ENCODE data around the gene ORC6.

ORC6 gene

DNA sequence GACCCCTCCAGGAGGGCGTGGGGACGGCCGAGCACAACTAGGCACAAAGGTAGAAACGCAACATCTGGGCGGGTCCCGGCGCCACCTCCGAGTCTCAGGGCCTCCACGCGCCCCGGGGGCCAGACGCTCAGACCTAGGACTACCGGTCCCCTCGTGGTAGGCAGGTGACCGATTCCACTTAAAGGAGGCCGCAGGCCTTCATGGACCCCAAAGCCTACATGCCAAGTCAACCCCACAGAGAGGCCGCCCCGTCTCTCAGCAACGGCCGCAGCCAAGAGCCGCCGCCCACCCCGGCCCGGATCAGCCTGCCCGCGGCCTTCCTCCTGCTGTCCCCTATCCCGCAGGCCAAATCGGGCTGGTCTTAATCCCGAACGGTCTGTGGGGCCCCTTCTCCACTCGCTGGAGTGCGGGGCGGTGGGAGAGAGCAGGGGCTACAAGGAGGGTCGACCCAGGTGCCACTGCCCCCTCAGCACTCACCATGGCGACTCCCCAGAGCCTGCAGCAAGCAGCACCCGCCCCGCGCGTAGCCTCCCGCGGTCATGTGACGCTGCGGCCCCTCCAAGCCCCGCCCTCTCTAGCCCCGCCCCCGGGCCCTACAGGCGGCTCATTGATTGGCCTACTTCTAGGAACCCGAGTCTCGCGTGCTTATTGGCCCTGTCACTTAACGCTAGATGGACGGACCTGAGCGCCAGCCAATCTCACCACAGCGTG, 650 bp upstream of the ORC6 start, which contains the start of gene VPS35:
VPS35 (minus strand) TSS at position 525 of the 711 bp plus-strand sequence; CDS start at position 480, 45 bp downstream.
- Histone ChIP-seq H3K36me3 (ENCODE audit: insufficient read depth, low read length) (peaks cover 16% of the 10 kb centered on the region), H3K9me3 (ENCODE audit: control insufficient read depth, insufficient read depth, low read length) (no peaks in the 10 kb centered on the region), H3K4me1 (ENCODE audit: insufficient read depth, low read length) (peaks cover 17% of the 10 kb centered on the region; the same call in 1 of the 2 replicates), H3K9ac (ENCODE audit: low read depth, low read length) (peak within 1 kb of the TSS; percentile 83)

DNA sequence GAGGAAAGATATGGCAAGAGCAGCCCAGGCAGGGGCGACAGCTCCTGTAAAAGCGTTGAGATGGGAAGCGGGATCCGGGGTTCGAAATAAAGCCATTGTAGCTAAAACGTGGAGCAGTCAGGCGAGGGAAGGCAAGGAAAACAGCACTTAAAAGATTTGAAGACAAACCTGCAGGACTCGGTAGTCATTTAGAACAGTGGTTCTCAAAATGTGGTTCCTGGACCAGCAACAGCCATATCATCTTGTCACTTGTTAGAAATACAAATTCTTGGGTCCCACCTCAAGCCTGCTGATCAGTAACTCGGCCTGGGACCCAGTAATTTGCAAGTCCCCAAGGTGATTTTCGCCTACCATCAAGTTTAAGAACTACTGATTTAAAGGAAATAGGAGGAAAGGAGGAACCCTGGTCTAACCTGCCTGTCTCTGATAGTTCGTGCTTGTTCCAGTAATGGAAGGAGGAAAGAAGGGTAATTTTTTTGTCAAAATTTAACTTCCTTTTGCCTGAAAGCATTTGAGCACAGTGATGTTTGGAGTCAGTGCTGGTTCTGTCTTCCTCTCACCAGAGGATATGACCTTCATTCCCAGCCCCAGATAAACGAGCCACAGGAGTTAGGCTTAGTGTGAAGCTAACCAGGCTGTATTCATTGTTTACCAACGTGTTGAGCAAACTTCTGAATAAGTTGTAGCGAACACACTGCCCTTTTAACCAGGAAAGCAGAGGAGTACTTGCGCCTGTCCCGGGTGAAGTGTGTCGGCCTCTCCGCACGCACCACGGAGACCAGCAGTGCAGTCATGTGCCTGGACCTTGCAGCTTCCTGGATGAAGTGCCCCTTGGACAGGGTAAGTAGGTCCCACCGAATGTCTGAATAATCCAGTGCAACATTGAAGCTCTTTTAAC, 1.1 kb downstream of the ORC6 start:
- Histone ChIP-seq H3K9ac (ENCODE audit: low read depth, low read length) (peak overlapping the region; percentile 83), H3K4me1 (ENCODE audit: insufficient read depth, low read length) (peaks cover 17% of the 10 kb centered on the region; the same call in 1 of the 2 replicates), H3K9me3 (ENCODE audit: control insufficient read depth, insufficient read depth, low read length) (no peaks in the 10 kb centered on the region), H3K36me3 (ENCODE audit: insufficient read depth, low read length) (peaks cover 16% of the 10 kb centered on the region)

DNA sequence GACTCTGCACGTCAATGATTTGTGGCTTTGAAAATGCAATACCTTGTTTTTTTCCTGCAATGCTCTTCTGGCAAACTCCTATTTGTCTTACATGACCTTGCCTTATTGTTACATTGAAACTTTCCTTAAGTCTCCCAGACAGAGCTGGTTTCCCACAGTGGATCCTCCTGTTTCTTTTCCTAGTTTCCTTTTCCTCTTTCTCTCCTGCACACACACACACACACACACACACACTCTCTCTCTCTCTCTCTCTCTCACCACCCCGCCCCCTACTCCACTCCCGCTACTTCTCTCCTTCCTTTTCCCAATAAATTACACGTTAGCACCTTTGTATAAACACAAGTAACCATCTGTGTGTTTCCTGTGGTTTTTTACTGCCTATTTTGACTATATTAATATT, 2.3 kb downstream of the ORC6 start:
- H3K4me1 ChIP-seq (ENCODE audit: insufficient read depth, low read length): peaks cover 14% of the 10 kb centered on the region; the same call in 1 of the 2 replicates
- H3K9ac ChIP-seq (ENCODE audit: low read depth, low read length): peak overlapping the region; percentile 83; the same call in 1 of the 2 replicates
- no peaks in the 10 kb centered on the region for H3K9me3 ChIP-seq (ENCODE audit: control insufficient read depth, insufficient read depth, low read length)
- H3K36me3 ChIP-seq (ENCODE audit: insufficient read depth, low read length): peaks cover 26% of the 10 kb centered on the region

DNA sequence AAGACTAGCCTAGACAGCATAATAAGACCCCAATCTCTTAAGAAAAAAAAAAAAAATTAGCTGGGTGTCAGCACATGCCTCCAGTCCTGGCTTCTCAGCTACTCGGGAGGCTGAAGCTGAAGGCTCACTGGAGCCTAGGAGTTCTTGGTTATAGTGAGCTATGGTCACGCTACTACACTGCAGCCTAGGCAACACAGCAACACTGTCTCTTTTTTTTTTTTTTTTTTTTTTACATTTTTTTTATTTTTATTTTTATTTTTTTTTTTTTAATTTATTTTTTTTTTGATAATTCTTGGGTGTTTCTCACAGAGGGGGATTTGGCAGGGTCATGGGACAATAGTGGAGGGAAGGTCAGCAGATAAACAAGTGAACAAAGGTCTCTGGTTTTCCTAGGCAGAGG, 4.1 kb downstream of the ORC6 start:
- Histone ChIP-seq H3K9ac (ENCODE audit: low read depth, low read length) (no peak overlapping the region), H3K36me3 (ENCODE audit: insufficient read depth, low read length) (peaks cover 30% of the 10 kb centered on the region), H3K4me1 (ENCODE audit: insufficient read depth, low read length) (peaks cover 6% of the 10 kb centered on the region; the same call in 1 of the 2 replicates), H3K9me3 (ENCODE audit: control insufficient read depth, insufficient read depth, low read length) (no peaks in the 10 kb centered on the region)

DNA sequence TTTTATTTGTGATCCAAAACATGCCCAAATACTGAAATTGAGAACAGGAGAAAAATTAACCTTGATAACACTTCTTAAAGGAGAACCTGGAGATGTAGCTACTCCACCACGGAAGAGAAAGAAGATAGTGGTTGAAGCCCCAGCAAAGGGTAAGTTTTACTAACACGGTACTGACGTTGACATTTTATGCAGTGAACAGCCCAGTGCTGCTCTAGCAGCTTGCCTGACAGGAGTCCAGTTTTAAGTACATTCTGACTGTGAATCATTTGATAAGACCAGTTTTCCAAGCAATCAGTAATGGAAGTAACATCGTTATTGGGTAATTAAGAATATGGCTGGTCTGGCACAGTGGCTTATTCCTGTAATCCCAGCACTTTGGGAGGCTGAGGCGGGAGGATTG, 6.5 kb downstream of the ORC6 start:
- H3K9ac ChIP-seq (ENCODE audit: low read depth, low read length): no peak overlapping the region
- no peaks in the 10 kb centered on the region for H3K9me3 ChIP-seq (ENCODE audit: control insufficient read depth, insufficient read depth, low read length)
- peaks cover 6% of the 10 kb centered on the region; the same call in 1 of the 2 replicates for H3K4me1 ChIP-seq (ENCODE audit: insufficient read depth, low read length)
- peaks cover 30% of the 10 kb centered on the region for H3K36me3 ChIP-seq (ENCODE audit: insufficient read depth, low read length)

DNA sequence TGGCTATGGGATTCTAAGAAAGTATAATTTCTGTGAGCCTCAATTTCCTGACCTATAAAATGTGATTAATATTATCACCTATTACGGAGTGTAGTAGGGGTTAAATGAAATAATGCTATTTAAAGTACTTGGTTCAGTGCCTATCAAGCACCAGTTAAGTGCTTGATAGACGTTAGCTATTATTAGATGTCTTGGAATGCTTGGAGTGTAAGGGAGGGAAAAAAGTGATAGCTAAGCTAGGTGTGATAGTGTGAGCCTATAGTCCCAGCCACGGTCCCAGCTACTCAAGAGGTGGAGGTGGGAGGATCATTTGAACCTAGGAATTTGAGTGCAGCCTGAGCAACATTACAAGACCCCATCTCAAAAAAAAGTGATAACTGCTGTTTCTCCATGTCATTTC, 7.5 kb downstream of the ORC6 start:
- H3K9me3 ChIP-seq (ENCODE audit: control insufficient read depth, insufficient read depth, low read length): no peaks in the 10 kb centered on the region
- H3K4me1 ChIP-seq (ENCODE audit: insufficient read depth, low read length): no peaks in the 10 kb centered on the region
- H3K9ac ChIP-seq (ENCODE audit: low read depth, low read length): no peak overlapping the region
- peaks cover 23% of the 10 kb centered on the region for H3K36me3 ChIP-seq (ENCODE audit: insufficient read depth, low read length)

DNA sequence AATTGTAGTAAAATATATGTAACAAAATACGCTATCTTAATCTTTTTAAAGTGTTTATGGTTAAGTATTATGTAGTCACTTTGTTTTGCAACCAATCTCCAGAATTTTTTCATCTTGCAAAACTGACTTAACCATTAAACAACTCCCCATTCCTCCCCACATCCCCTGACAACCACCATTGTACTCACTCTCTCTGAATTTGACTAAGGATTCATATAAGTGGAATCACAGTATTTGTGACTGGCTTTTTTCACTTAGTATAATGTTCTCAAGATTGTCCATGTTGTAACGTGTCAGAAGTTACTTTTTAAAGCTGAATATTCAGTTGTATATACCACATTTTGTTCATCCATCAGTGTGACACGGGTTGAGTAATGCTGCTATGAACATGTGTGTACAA, 10.6 kb downstream of the ORC6 start:
- Histone ChIP-seq H3K9ac (ENCODE audit: low read depth, low read length) (no peak overlapping the region), H3K4me1 (ENCODE audit: insufficient read depth, low read length) (no peaks in the 10 kb centered on the region), H3K9me3 (ENCODE audit: control insufficient read depth, insufficient read depth, low read length) (no peaks in the 10 kb centered on the region), H3K36me3 (ENCODE audit: insufficient read depth, low read length) (peaks cover 14% of the 10 kb centered on the region)

DNA sequence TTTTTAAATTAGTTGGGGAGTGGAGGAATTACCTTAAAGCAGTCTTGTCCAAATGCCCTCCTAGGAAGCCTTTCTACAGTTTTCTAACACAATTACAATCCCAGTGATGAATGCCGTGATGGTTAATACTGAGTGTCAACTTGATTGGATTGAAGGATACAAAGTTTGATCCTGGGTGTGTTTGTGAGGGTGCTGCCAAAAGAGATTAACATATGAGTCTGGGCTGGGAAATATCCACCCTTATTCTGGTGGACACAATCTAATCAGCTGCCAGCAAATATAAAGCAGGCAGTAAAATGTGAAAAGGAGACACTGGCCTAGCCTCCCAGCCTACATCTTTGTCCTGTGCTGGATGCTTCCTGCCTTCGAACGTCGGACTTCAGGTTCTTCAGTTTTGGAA, 12.2 kb downstream of the ORC6 start:
- Histone ChIP-seq H3K36me3 (ENCODE audit: insufficient read depth, low read length) (0 out of 2 replicates have a peak, but pooled peaks cover 5% of the 10 kb centered on the region), H3K4me1 (ENCODE audit: insufficient read depth, low read length) (no peaks in the 10 kb centered on the region), H3K9ac (ENCODE audit: low read depth, low read length) (no peak overlapping the region), H3K9me3 (ENCODE audit: control insufficient read depth, insufficient read depth, low read length) (no peaks in the 10 kb centered on the region)

DNA sequence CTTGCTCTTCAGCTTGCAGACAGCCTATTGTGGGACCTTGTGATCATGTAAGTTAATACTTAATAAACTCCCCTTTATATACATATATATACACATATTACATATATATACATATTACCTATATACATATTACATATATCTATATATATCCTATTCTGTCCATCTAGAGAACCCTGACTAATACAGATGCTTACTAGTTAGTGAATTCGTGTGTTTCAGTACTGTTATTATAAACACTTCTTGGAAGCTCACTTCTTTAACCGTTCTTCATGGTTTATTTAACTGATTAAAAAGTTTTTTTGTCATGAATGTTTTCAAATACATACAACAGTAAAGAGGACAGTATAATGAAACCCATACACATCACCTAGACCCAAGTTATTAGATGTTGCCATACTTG, 12.6 kb downstream of the ORC6 start:
- H3K36me3 ChIP-seq (ENCODE audit: insufficient read depth, low read length): 0 out of 2 replicates have a peak, but pooled peaks cover 2% of the 10 kb centered on the region
- H3K9me3 ChIP-seq (ENCODE audit: control insufficient read depth, insufficient read depth, low read length): no peaks in the 10 kb centered on the region
- H3K9ac ChIP-seq (ENCODE audit: low read depth, low read length): no peak overlapping the region
- no peaks in the 10 kb centered on the region for H3K4me1 ChIP-seq (ENCODE audit: insufficient read depth, low read length)

DNA sequence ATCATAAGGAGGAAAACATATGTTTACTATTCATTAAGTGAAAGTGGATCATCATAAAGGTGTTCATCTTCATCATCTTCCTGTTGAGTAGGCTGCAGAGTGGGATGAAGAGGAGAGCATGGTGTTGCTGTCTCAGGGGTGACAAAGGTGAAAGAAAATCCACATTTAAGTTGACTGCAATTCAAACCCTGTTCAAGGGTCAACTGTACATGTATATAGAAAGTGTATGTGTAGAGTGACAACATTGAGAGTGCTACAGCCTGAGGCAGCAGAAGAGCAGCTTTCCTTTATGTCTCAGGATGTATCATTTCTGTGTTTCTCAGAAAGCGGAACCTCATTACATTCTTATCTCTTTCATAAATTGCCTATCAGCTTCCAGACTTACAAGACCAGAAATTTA, 17.2 kb downstream of the ORC6 start:
- Histone ChIP-seq H3K9me3 (ENCODE audit: control insufficient read depth, insufficient read depth, low read length) (no peaks in the 10 kb centered on the region), H3K9ac (ENCODE audit: low read depth, low read length) (no peak overlapping the region), H3K36me3 (ENCODE audit: insufficient read depth, low read length) (no peaks in the 10 kb centered on the region), H3K4me1 (ENCODE audit: insufficient read depth, low read length) (no peaks in the 10 kb centered on the region)

DNA sequence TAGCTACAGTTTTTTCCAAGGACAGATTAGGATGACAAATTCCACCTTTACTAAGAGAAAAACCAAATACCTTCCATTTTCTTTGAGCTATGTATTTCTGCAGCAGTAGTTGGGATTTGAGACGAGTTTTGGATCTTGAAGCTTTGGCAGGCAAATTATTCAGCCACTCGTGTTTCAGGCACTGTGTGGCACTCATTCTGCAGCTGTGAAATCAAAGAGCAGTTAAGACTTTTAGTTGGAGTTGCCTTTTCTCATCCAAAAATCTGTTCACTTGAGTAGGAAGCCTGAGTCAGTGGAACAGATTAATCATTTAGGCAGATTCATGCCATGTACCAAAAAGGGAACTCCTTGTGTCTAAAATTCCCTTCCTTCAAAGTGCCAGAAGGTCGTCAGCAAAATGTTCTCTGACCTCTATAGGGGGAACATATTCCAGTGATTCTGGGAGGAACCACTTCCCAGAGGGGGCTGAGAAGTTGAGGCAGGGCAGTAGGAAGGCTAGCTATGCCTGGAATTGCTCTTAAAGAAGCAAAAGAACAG, 20.1 kb downstream of the ORC6 start:
- Histone ChIP-seq H3K9ac (ENCODE audit: low read depth, low read length) (no peak overlapping the region), H3K36me3 (ENCODE audit: insufficient read depth, low read length) (no peaks in the 10 kb centered on the region), H3K4me1 (ENCODE audit: insufficient read depth, low read length) (no peaks in the 10 kb centered on the region), H3K9me3 (ENCODE audit: control insufficient read depth, insufficient read depth, low read length) (no peaks in the 10 kb centered on the region)

DNA sequence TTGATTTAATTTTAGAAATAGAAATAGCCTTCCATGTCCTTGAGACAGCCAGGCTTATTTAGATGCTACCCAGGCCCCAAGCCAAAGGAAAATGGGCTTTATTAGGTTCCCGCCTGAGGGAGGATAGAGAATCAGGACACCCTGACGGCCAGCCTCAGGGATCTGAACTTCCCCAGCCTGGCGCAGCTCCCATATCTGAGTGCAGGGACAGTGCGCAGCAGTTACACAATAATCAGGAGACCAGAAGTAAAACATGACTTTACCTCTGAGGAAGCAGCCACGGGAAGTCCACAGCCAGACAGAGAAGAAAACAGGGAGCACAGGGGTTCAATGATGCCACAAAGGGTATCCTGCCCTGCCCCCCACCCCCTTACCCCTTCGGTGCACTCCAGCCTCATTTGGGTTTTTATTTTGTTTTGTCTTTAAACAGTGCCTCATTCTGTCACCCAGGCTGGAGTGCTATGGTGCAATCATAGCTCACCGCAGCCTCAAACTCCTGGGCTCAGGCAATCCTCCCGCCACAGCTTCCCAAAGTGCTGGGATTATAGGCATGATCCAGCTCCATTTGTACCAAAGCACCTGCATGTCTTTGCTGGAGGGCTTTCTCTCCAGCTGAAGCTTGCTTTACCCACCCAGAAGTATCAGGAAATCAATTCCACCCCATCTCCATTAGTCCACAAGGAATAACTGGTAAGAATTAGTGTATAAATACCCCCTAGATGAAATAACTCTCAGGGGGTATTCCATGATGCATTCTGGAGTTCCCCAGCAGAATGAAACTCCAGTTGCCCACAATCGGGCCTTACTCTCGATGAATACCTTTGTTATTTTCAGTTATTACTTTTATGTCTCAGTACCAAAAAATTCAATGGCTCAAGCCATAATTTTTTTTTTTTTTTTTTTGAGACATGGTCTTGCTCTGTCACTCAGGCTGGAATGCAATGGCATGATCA, 21.9 kb downstream of the ORC6 start:
- Histone ChIP-seq H3K36me3 (ENCODE audit: insufficient read depth, low read length) (no peaks in the 10 kb centered on the region), H3K9me3 (ENCODE audit: control insufficient read depth, insufficient read depth, low read length) (no peaks in the 10 kb centered on the region), H3K4me1 (ENCODE audit: insufficient read depth, low read length) (no peaks in the 10 kb centered on the region), H3K9ac (ENCODE audit: low read depth, low read length) (no peak overlapping the region)

DNA sequence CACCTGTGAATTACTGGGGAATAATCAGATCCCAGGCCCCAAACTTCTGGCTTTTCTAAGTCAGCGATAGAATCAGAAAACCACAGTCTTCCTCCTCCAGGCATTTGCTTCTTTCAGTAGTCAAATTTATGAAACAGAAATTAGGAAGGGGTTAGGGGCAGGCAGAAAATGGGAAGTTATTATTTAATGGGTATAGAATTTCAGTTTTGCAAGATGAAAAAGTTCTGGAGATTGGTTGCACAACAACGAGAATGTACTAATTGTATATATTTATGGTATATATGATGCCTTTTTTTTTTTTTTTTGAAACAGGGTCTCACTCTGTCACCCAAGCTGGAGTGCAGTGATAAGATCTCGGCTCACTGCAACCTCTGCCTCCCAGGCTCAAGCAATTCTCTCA, 23.5 kb downstream of the ORC6 start:
- H3K9me3 ChIP-seq (ENCODE audit: control insufficient read depth, insufficient read depth, low read length): no peaks in the 10 kb centered on the region
- H3K9ac ChIP-seq (ENCODE audit: low read depth, low read length): no peak overlapping the region
- no peaks in the 10 kb centered on the region for H3K4me1 ChIP-seq (ENCODE audit: insufficient read depth, low read length)
- H3K36me3 ChIP-seq (ENCODE audit: insufficient read depth, low read length): no peaks in the 10 kb centered on the region

DNA sequence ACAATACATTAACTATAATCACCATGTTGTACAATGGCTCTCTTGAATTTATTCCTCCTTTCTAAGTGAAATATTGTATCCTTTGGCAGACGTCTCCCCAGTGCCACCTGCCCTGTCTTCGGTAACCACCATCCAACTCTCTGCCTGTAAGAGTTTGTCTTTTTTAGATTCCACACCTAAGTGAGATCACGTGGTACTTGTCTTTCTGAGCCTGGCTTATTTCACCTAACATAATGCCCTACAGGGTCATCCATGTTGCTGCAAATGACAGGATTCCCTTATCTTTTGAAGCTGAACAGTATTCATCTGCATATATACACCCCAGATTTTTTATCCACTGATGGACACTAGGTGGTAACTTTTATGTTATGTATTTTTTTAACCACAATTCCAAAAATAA, 24.2 kb downstream of the ORC6 start:
- no peak overlapping the region for H3K9ac ChIP-seq (ENCODE audit: low read depth, low read length)
- H3K4me1 ChIP-seq (ENCODE audit: insufficient read depth, low read length): no peaks in the 10 kb centered on the region
- no peaks in the 10 kb centered on the region for H3K36me3 ChIP-seq (ENCODE audit: insufficient read depth, low read length)
- no peaks in the 10 kb centered on the region for H3K9me3 ChIP-seq (ENCODE audit: control insufficient read depth, insufficient read depth, low read length)

All from ES-I3 (cell line).